Measurements from ENCODE around the gene LAMA5.
A peak's percentile ranks its signal among the peaks of the same experiment; 100 is the strongest.

Gene LAMA5

DNA sequence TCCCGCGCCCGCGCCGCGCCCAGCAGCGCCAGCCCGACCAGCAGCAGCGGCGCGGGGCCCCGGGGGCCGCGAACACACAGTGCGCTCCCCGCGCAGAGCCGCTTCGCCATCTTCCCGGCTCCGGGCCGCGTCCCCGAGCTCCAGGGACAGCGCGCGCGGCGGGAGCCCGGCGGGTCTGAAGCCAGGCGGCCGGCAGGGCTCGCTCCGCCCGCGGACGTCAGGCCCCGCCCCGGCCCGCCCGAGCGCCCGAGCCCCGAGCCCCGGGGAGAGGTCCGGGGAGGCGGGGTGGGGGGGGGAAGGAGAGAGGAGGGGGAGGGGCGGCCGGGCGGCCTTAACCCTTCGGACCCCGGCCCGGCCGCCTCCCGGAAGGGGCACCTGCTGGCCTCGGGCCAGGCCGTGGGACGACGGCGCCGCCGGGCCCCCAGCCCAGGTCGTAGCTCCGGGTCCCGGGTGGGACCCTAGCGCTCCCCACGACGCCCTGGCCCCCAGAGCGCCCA is at the start of gene LAMA5:
TSS of gene LAMA5 (minus strand) at position 177 of the 497 bp plus-strand sequence. CDS start at position 110, 67 bp downstream.
- peak within 1 kb of the TSS; percentile 99 for H3K4me2 ChIP-seq
- H3K9ac ChIP-seq: peak within 1 kb of the TSS; percentile 86
- peaks cover 85% of the 10 kb centered on the region for H3K4me1 ChIP-seq
- H4K20me1 ChIP-seq: peaks cover 44% of the 10 kb centered on the region
- no peak for TF ChIP-seq Cebpa-rat (IDR thresholded peaks at IDR 0.05)
- peak within 1 kb of the TSS; percentile 86 for H3K4me3 ChIP-seq
- H3K27ac ChIP-seq: peak within 1 kb of the TSS; percentile 89
- no peaks in the 10 kb centered on the region for H3K9me3 ChIP-seq
- H3K27me3 ChIP-seq: peaks cover 58% of the 10 kb centered on the region
- H3K36me3 ChIP-seq: peaks cover 3% of the 10 kb centered on the region; the same call in 1 of the 2 replicates

DNA sequence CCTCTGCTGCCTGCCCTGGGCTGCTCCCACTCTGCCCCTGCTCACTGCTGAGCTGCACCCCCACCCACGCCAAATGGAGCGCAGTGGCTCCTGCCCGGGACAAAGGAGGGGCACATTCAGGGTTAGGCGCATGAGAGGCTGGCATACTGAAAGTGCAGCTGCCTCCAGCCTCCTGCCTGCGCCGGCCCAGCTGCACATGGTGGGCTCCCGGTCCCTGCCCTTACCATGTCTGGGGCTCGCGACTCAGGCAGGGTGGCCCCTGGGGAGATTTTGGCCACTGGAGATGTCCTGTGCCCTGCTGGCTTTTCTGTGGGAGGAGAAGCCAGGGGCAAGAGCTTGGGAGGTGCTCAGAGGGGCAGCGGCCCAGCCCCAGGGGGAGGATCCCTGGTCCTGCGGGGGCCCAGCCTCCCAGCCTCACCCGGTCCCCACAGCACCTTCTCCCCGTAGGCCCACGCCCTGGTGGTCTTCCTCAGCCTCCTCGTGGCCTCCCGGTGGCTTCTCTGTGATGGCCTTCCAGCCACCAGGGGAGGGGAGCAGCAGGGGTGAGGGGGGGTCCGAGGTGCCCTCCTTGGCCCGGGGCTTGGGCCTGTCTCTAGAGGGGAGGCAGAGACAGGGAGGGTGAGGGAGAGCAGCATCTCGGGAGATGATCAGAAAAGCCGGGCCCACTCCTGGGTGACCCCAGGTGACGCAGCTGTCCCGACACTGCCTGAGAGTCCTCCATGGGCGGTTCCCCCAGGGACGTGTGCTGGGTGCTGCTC is 48.4 kb upstream of the LAMA5 start:
- 0 out of 2 replicates have a peak overlapping the region, but pooled peaks have one; percentile 9 for H3K4me2 ChIP-seq
- H3K27me3 ChIP-seq: no peaks in the 10 kb centered on the region
- H3K4me1 ChIP-seq: peaks cover 29% of the 10 kb centered on the region
- no peaks in the 10 kb centered on the region for H3K9me3 ChIP-seq
- TF ChIP-seq Cebpa-rat (IDR thresholded peaks at IDR 0.05): no peak
- H3K9ac ChIP-seq: no peak overlapping the region
- H3K36me3 ChIP-seq: no peaks in the 10 kb centered on the region
- H4K20me1 ChIP-seq: no peaks in the 10 kb centered on the region
- H3K27ac ChIP-seq: no peak overlapping the region
- no peak overlapping the region for H3K4me3 ChIP-seq

GRCh38 chr20:62413896-62414481 is 46.9 kb upstream of the LAMA5 start:
- TF ChIP-seq Cebpa-rat (IDR thresholded peaks at IDR 0.05): no peak
- H3K9ac ChIP-seq: no peak overlapping the region
- no peak overlapping the region for H3K4me2 ChIP-seq

DNA sequence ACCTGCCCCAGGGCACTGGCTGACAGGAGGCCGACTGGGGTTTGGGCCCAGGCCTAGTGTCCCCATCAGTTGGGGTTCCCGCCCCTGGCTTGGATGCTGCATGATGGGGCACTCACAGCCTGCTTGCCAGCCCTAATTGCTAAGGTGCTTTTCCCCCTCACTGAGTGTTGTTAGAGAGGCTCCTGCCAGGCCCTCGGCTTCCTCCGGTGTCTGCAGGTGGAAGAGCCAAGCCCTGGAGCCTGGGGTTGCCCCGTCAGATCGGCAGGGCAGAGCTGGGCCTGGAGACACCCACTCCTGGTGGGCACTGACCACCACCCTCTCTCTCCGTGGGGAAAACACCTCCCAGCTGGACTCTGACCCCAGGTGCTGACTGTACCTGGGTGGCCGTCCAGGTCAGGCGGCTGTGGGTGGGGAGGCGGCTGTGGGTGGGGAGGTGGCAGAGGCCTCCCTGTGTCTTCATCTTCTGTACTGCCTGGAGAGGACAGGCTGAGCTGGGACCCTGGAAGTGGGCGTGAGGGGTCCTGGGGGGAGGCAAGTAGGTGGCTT is 46.0 kb upstream of the LAMA5 start:
- no peaks in the 10 kb centered on the region for H3K9me3 ChIP-seq
- no peaks in the 10 kb centered on the region for H3K36me3 ChIP-seq
- peaks cover 53% of the 10 kb centered on the region for H3K4me1 ChIP-seq
- H4K20me1 ChIP-seq: no peaks in the 10 kb centered on the region
- H3K27me3 ChIP-seq: no peaks in the 10 kb centered on the region
- H3K27ac ChIP-seq: no peak overlapping the region
- no peak overlapping the region for H3K4me3 ChIP-seq
- H3K4me2 ChIP-seq: no peak overlapping the region
- no peak overlapping the region for H3K9ac ChIP-seq
- no peak for TF ChIP-seq Cebpa-rat (IDR thresholded peaks at IDR 0.05)

More at GRCh38 chr20:62413896-62414481, 46.9 kb upstream of the LAMA5 start:
- H4K20me1 ChIP-seq: no peaks in the 10 kb centered on the region
- no peak overlapping the region for H3K4me3 ChIP-seq
- H3K27me3 ChIP-seq: no peaks in the 10 kb centered on the region
- no peaks in the 10 kb centered on the region for H3K36me3 ChIP-seq
- H3K4me1 ChIP-seq: peaks cover 44% of the 10 kb centered on the region
- no peaks in the 10 kb centered on the region for H3K9me3 ChIP-seq
- no peak overlapping the region for H3K27ac ChIP-seq

DNA sequence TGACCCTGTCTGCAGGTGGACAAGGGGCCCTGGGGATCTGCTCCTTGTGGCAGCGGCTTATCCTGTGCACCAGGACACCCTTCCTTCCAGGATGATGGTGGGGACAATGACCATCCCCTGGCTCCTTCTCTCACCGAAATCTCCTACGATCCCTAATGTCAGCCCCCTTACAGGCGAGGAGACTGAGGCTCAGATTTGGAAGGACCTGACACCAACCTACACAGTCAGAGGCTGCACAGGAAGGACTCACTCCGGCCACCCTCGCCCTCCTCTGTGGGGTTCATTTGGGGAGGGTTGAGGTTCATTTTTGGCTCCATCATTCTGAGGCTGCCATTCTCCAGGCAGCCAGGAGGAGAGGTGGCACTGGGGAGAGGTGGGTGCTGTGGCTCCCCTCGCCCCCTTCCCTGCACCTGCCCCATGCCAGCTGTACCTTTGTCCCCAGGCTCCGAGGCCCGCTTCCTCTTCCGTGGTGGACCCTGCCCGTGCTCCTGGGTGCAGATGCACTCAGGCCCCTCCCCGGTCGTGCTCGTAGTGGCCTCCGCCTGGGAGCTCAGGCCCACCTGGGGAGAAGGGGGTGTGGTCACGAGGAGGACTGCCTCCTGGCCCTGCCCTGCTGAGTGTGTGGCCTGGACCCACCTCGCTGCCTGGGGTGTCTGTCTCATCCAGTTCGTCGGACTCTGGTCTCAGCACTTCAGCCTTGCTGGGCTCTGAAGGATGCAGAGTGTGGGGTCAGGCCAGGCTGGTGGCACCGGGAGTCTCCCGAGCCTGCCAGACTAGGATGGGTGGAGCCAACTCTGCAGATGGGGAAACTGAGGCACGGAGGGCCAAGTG is 45.3 kb upstream of the LAMA5 start:
- no peaks in the 10 kb centered on the region for H3K27me3 ChIP-seq
- no peaks in the 10 kb centered on the region for H4K20me1 ChIP-seq
- H3K4me2 ChIP-seq: peak overlapping the region; percentile 11; the same call in 1 of the 2 replicates
- no peak overlapping the region for H3K27ac ChIP-seq
- H3K9me3 ChIP-seq: no peaks in the 10 kb centered on the region
- H3K9ac ChIP-seq: no peak overlapping the region
- H3K4me1 ChIP-seq: peaks cover 60% of the 10 kb centered on the region
- no peaks in the 10 kb centered on the region for H3K36me3 ChIP-seq
- TF ChIP-seq Cebpa-rat (IDR thresholded peaks at IDR 0.05): no peak
- no peak overlapping the region for H3K4me3 ChIP-seq

- TF ChIP-seq Cebpa-rat (IDR thresholded peaks at IDR 0.05): no peak
- Histone ChIP-seq H4K20me1 (peaks cover 1% of the 10 kb centered on the region; the same call in 1 of the 2 replicates), H3K36me3 (no peaks in the 10 kb centered on the region), H3K9ac (no peak overlapping the region), H3K4me3 (no peak overlapping the region), H3K27ac (no peak overlapping the region), H3K9me3 (no peaks in the 10 kb centered on the region), H3K4me2 (peak overlapping the region; percentile 85; the same call in 1 of the 2 replicates), H3K4me1 (peaks cover 61% of the 10 kb centered on the region), H3K27me3 (no peaks in the 10 kb centered on the region)
These were observed 44.5 kb upstream of the LAMA5 start for GRCh38 chr20:62411479-62412193.

GRCh38 chr20:62410746-62411478 is 43.8 kb upstream of the LAMA5 start:
- Histone ChIP-seq H3K4me1 (peaks cover 68% of the 10 kb centered on the region), H3K9ac (no peak overlapping the region), H3K36me3 (no peaks in the 10 kb centered on the region)

More at GRCh38 chr20:62410746-62411478, 43.8 kb upstream of the LAMA5 start:
- no peak for TF ChIP-seq Cebpa-rat (IDR thresholded peaks at IDR 0.05)
- H4K20me1 ChIP-seq: peaks cover 8% of the 10 kb centered on the region
- H3K9me3 ChIP-seq: no peaks in the 10 kb centered on the region
- H3K4me2 ChIP-seq: peak overlapping the region; percentile 85
- no peak overlapping the region for H3K4me3 ChIP-seq
- peak overlapping the region; percentile 10; the same call in 1 of the 2 replicates for H3K27ac ChIP-seq
- no peaks in the 10 kb centered on the region for H3K27me3 ChIP-seq
